ENCODE measurements around the gene C1orf74. TPM values are rescaled to one million over a fixed set of nuclear protein-coding genes. Genes with fewer than 3 reads are reported as not detected.

The C1orf74 gene
- polyA plus RNA-seq, 2 of the 4 experiments (the other 2 are of a cell fraction), result 2.4 to 3.3 TPM

- Histone ChIP-seq H3K27ac (no peak overlapping the region), H3K4me1 (peaks cover 33% of the 10 kb centered on the region), H3K4me2 (peak overlapping the region; percentile 76), H3K4me3 (no peak overlapping the region), H3K9me3 (no peaks in the 10 kb centered on the region)
- WGBS (ENCODE audit: missing lambda C conversion rate), result 80% methylated on average over 2 of the region's 2 CpGs
- POLR2A ChIA-PET, result no interaction called here
- FAIRE-seq, result no peak
- DNase-seq (ENCODE audit: low read depth in 1 of 2, low spot score in 1 of 2), result no peak
- TF ChIP-seq MYC (IDR thresholded peaks at IDR 0.05; ENCODE audit: borderline replicate concordance, low read length) (no peak), MAFK (IDR thresholded peaks at IDR 0.05; ENCODE audit: partially characterized antibody) (no peak), RCOR1 (IDR thresholded peaks at IDR 0.05; ENCODE audit: low read depth, low read length) (no peak), BHLHE40 (IDR thresholded peaks at IDR 0.05; ENCODE audit: low read depth, low read length) (no peak), BCL3 (IDR thresholded peaks at IDR 0.05) (no peak), POLR2AphosphoS2 (conservative IDR thresholded peaks at IDR 0.05; ENCODE audit: low read length) (no peak), RNF2 (IDR thresholded peaks at IDR 0.05; ENCODE audit: borderline replicate concordance, low read depth) (no peak), MAZ (IDR thresholded peaks at IDR 0.05; ENCODE audit: borderline replicate concordance, low read depth, low read length) (no peak), EP300 (IDR thresholded peaks at IDR 0.05) (no peak), NFE2L2 (conservative IDR thresholded peaks at IDR 0.05; ENCODE audit: low read length) (no peak), CHD2 (IDR thresholded peaks at IDR 0.05; ENCODE audit: low read length, partially characterized antibody) (no peak), EHF (CRISPR knock-in tag; IDR thresholded peaks at IDR 0.05) (no peak)
- no peak for ATAC-seq
- CTCF ChIA-PET, result no interaction called here
Observed at GRCh38 chr1:209829716-209830115, 45.4 kb upstream of the C1orf74 start.

DNA sequence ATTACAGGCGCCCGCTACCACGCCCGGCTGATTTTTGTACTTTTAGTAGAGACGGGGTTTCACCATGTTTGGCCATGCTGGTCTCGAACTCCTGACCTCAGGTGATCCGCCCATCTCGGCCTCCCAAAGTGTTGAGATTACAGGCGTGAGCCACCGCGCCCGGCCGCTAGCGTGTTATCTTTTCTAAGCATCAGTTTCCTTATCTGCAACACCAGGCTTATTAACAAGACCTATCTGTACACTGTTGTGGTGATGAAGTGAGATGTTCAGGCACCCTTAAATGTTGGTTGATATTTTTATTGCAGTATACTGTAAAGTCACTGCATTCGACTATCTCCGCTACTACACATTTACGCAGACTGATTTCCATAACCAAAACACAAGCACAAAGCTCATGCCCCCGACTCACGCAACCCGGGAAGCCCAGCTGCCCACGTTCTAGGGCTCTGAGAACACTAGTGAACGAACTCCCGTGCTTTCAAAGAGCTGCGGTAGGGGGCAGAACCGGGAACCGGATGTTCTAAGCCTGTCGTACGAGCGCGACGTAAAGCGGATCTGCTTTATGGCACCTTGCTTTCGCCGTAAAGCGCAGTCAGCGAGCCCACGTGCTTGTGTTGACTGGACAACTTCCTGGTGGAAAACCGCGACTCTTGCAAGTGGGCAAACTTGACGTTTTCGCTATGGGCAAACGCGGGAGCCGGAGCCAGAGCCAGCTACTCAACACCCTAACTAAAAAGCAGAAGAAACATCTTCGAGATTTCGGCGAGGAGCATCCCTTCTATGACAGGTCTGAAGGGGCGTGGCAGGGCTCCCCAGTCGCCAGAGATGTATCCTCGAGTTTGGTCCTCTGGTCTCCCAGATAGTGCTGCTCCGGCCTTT is 43.3 kb upstream of the C1orf74 start, which contains the start of gene UTP25:
Gene UTP25 (plus strand): TSS at position 589 of the 879 bp plus-strand sequence. CDS start 92 bp downstream, at position 681.
- H3K4me1 ChIP-seq, result peaks cover 33% of the 10 kb centered on the region
- DNase-seq (ENCODE audit: low read depth in 1 of 2, low spot score in 1 of 2) (peak; percentile 80 to 98), ATAC-seq (peak; percentile 90 to 93), FAIRE-seq (peak; percentile 99)
- H3K9me3 ChIP-seq, result no peaks in the 10 kb centered on the region
- peak within 1 kb of the TSS; percentile 75 for H3K4me3 ChIP-seq
- ChIA-PET CTCF (interaction anchor here (0.6 to 8.2 kb wide), 14 partner anchors 10 to 59 kb away, joined by 3 to 114 read pairs (median 3); no protein-coding TSS in a partner anchor), POLR2A (interaction anchor here (0.6 to 1.8 kb wide), 5 partner anchors 9 to 348 kb away, joined by 3 to 14 read pairs (median 6); partner anchors contain the start of gene C1orf74)
- peak within 1 kb of the TSS; percentile 76 for H3K4me2 ChIP-seq
- WGBS (ENCODE audit: missing lambda C conversion rate), result 6% methylated on average over 41 of the region's 51 CpGs
- peak within 1 kb of the TSS; percentile 85 to 90 for H3K27ac ChIP-seq
- TF ChIP-seq MAX (IDR thresholded peaks at IDR 0.05) (peak; percentile 100), GATA3 (IDR thresholded peaks at IDR 0.05; ENCODE audit: borderline replicate concordance) (peak; percentile 70; the same call in 1 of the 2 replicates), MYC (IDR thresholded peaks at IDR 0.05; ENCODE audit: borderline replicate concordance, low read length) (peak; percentile 98), RFX5 (IDR thresholded peaks at IDR 0.05) (0 out of 2 replicates have a peak, but pooled peaks have one; percentile 29), EP300 (IDR thresholded peaks at IDR 0.05) (no peak), EHF (CRISPR knock-in tag; IDR thresholded peaks at IDR 0.05) (peak; percentile 37; the same call in 1 of the 2 replicates), USF2 (IDR thresholded peaks at IDR 0.05) (peak; percentile 79), POLR2A (IDR thresholded peaks at IDR 0.05; ENCODE audit: low read length) (peak; percentile 67), KDM1A (IDR thresholded peaks at IDR 0.05; ENCODE audit: low read depth) (no peak), CHD4 (IDR thresholded peaks at IDR 0.05; ENCODE audit: borderline replicate concordance) (no peak), RAD21 (conservative IDR thresholded peaks at IDR 0.05 in 1 of 2, IDR thresholded peaks at IDR 0.05 in 1 of 2) (0 out of 5 replicates have a peak, but pooled peaks of 1 of the 2 experiments have one; percentile 14), CTCF (IDR thresholded peaks at IDR 0.05) (peak; percentile 58), BHLHE40 (IDR thresholded peaks at IDR 0.05; ENCODE audit: low read depth, low read length) (no peak), BCL3 (IDR thresholded peaks at IDR 0.05) (0 out of 3 replicates have a peak, but pooled peaks have one; percentile 60), RNF2 (IDR thresholded peaks at IDR 0.05; ENCODE audit: borderline replicate concordance, low read depth) (no peak), HDAC2 (IDR thresholded peaks at IDR 0.05) (0 out of 2 replicates have a peak, but pooled peaks have one; percentile 37), SMC3 (IDR thresholded peaks at IDR 0.05) (peak; percentile 28; the same call in 1 of the 3 replicates), TFCP2L1 (CRISPR knock-in tag; IDR thresholded peaks at IDR 0.05) (no peak), JUNB (IDR thresholded peaks at IDR 0.05) (no peak), CHD2 (IDR thresholded peaks at IDR 0.05; ENCODE audit: low read length, partially characterized antibody) (no peak), NPAS2 (CRISPR knock-in tag; IDR thresholded peaks at IDR 0.05; ENCODE audit: borderline replicate concordance) (no peak)
- TF ChIP-seq, protein P1, sequence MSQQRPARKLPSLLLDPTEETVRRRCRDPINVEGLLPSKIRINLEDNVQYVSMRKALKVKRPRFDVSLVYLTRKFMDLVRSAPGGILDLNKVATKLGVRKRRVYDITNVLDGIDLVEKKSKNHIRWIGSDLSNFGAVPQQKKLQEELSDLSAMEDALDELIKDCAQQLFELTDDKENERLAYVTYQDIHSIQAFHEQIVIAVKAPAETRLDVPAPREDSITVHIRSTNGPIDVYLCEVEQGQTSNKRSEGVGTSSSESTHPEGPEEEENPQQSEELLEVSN (IDR thresholded peaks at IDR 0.05; ENCODE audit: borderline replicate concordance, low read depth), result peak; percentile 45; the same call in 1 of the 2 replicates
- TF ChIP-seq, protein P2, sequence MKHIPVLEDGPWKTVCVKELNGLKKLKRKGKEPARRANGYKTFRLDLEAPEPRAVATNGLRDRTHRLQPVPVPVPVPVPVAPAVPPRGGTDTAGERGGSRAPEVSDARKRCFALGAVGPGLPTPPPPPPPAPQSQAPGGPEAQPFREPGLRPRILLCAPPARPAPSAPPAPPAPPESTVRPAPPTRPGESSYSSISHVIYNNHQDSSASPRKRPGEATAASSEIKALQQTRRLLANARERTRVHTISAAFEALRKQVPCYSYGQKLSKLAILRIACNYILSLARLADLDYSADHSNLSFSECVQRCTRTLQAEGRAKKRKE (CRISPR knock-in tag; IDR thresholded peaks at IDR 0.05; ENCODE audit: low read depth), result no peak
